Body of pancreas (tissue), 4 donors: ENCODE measurements around the gene CHSY1.

Experiments used
- CTCF ChIP-seq, 7 experiments: fragments of 450-650 bp in 4 of 7; fragments of 200-600 bp in 3 of 7; sonication (generic) in 3 of 7; IDR thresholded peaks; one replicate each; pipeline ENCODE4 v1.5.1; 2016 to 2019; ENCODE audit warnings: antibody characterized with exemption in 7 of 7
- POLR2A ChIP-seq, 3 donors: fragments of 450-650 bp; IDR thresholded peaks; one replicate each; pipeline ENCODE4 v1.6.1; 2016; ENCODE audit warnings: antibody characterized with exemption in 3 of 3, mild to moderate bottlenecking in 2 of 3

DNA sequence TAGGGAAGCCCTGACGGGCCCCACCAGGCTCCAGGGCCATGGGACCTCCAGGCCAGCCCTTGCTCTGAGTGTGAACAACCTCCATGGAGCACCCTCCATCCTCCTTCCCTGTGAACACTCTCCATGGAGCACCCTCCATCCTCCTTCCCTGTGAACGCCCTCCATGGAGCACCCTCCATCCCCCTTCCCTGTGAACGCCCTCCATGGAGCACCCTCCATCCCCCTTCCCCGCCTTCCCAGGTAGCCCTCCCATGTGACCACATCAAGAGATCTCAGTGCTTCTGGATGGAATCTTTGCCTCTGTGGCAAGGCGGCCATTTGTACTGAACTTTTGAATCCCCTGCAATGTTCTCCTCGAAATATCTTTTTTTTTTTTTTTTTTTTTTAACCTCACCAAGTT lies 66.5 kb downstream of the CHSY1 start:
- TF ChIP-seq CTCF (IDR thresholded peaks at IDR 0.05) (no peak), POLR2A (IDR thresholded peaks at IDR 0.05) (no peak)
